CD1c-positive myeloid dendritic cell (primary cell): ENCODE results near the gene ENPP7.

Experiments
- DNase-seq: peaks from one replicate; pipeline ENCODE4 v3.0.0-alpha.2; 2016; ENCODE audit errors: extremely low spot score

Gene ENPP7

GRCh38 chr17:79777894-79778503, 47.3 kb downstream of the ENPP7 start, which contains the start of gene CBX2:
TSS of gene CBX2 (plus strand) at chr17:79778148. CDS start at chr17:79778236, 88 bp downstream.
- DNase-seq = peak; percentile 88

- no peak for DNase-seq
Observed at GRCh38 chr17:79778504-79779083, 47.9 kb downstream of the ENPP7 start.

DNA sequence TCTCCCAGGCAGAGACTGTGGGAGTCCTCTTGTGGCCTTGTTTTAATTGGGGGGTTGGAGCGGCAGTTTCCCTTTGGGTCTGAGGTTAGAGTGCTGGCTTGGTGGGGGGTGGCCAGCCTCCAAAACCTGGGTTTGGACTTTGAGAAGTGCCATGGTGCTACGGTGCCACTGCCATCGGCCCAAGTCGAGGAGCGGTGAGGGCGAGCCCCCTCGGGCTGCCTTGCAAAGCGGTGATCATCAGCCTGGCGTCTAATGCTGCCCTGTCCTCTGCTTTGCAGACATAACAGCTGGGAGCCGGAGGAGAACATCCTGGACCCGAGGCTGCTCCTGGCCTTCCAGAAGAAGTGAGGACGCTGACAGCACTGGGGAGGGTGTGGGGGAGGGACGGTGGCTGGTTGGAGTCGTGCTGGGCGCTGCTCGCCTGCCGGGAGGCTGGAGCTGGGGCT, 48.4 kb downstream of the ENPP7 start:
- DNase-seq = no peak

- no peak for DNase-seq
Observed at GRCh38 chr17:79779661-79780365, 49.1 kb downstream of the ENPP7 start.

DNA sequence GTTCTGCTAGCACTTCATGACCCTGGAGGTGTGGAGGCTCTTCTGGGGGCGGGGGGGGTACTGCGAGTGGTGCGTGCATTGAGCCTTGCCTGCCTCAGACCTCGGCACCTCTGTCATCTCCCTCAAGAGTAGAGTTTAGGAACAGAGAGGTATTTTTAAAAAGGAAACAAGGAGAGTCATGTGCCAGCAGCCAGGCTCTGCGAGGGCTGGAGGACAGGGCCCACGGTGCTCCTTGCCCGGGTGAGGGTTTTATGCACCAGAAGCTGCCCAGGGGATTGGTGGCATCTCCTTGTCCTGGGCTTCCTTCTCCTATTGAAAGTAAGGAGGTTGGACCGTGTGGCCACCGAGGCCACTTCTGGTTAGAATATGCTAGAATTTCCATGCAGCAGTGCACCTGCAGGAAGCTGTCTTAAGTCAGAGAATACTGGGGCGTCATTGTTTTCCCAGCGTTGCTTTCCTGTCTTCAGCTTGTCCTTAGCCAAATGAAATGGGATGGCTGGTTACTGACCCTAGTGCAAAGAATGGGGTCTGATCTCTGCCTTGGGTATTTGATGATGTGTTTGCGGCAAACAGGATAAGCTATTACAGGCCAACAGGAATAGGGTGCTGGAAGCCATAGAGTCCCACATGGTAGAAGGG, 50.4 kb downstream of the ENPP7 start:
- DNase-seq = no peak

DNA sequence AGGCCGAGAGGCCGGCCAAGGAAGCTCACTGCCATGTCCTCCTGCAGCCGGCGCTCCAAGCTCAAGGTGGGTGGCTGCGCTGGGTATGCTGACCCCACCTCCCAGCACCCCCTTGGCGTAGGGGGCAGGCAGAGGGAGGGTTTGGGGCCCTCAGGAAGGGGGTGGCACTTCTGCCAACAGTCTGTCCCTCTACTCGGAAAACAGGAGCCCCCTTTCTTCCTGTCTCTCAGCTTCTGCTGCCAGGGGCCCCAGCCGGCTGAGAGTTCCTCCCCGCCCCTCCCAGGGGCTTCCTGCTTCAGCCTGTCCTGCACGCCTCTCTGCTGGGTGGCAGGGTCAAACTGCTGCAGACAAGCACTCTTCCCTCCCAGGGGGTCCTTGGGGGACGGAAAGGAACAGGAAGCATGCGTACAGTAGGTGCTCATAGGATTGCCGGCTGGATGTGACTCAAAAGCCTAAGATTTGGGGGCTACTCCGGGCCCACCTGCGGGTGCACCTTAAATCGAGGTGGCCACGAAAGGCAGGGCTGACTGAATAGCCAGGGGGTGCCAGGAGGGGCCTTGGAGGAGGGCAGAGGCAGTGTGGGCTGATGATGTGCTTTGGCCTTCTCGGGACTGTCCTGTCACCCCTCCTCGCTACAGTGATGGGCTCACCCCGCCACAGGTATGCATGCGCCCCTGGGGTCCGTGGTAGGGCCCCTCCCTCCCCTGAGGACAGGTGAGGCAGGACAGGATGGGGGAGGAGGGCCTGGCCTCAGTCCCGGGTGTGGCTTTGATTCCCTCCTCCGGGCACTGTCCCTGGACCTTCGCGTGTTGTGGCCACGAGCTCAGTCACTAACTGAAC, 51.2 kb downstream of the ENPP7 start:
- DNase-seq = no peak

DNA sequence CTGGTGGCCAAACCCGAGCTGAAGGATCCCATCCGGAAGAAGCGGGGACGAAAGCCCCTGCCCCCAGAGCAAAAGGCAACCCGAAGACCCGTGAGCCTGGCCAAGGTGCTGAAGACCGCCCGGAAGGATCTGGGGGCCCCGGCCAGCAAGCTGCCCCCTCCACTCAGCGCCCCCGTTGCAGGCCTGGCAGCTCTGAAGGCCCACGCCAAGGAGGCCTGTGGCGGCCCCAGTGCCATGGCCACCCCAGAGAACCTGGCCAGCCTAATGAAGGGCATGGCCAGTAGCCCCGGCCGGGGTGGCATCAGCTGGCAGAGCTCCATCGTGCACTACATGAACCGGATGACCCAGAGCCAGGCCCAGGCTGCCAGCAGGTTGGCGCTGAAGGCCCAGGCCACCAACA, 53.1 kb downstream of the ENPP7 start:
- no peak for DNase-seq

DNA sequence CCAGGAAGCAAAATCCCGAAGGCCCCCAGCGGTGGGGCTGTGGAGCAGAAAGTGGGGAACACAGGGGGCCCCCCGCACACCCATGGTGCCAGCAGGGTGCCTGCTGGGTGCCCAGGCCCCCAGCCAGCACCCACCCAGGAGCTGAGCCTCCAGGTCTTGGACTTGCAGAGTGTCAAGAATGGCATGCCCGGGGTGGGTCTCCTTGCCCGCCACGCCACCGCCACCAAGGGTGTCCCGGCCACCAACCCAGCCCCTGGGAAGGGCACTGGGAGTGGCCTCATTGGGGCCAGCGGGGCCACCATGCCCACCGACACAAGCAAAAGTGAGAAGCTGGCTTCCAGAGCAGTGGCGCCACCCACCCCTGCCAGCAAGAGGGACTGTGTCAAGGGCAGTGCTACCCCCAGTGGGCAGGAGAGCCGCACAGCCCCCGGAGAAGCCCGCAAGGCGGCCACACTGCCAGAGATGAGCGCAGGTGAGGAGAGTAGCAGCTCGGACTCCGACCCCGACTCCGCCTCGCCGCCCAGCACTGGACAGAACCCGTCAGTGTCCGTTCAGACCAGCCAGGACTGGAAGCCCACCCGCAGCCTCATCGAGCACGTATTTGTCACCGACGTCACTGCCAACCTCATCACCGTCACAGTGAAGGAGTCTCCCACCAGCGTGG, 53.7 kb downstream of the ENPP7 start:
- DNase-seq = no peak

DNA sequence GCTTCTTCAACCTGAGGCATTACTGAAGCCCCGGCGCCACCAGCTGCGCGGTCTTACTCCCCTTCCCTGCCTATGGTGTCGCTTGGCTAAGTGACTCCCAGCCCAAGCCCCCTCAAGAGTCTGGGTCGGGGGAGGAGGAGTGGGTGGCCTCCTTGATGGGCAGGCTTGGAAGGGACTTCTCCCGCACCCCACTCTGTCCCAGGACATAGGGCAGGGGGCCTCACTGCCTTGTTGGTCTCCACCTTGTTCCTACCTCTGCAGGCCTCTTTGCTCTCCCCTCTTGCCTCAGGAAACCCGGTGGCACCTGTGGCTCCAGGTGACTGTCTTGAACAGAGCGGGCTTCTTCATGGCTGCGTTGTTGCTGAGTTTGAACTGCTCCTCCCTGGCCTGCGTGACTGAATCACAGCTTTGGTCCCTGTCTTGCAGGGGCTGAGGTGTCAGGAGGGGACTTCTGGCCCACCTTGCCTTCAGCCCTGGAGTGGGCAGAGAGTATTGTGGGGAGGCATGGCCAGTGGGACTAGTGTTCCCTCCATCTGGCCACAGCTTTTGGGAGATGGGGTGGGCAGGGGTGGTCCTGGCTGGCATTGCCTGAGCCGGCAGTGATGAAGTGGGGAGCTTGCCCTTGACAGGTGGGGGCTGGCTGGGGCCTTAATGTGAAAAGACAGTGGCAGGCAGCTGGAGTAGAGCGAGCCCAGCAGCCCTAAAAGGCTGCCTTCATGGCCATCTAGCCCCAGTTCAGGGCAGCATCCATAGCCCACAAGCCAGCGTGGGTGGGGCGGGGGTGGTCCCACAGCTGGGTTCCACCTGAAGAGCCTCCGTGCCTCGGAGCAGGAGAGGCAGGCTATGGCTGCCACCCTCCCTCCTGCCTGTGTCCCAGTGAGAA, 54.5 kb downstream of the ENPP7 start:
- no peak for DNase-seq

- no peak for DNase-seq
Observed at GRCh38 chr17:79785900-79786810, 55.4 kb downstream of the ENPP7 start.

DNA sequence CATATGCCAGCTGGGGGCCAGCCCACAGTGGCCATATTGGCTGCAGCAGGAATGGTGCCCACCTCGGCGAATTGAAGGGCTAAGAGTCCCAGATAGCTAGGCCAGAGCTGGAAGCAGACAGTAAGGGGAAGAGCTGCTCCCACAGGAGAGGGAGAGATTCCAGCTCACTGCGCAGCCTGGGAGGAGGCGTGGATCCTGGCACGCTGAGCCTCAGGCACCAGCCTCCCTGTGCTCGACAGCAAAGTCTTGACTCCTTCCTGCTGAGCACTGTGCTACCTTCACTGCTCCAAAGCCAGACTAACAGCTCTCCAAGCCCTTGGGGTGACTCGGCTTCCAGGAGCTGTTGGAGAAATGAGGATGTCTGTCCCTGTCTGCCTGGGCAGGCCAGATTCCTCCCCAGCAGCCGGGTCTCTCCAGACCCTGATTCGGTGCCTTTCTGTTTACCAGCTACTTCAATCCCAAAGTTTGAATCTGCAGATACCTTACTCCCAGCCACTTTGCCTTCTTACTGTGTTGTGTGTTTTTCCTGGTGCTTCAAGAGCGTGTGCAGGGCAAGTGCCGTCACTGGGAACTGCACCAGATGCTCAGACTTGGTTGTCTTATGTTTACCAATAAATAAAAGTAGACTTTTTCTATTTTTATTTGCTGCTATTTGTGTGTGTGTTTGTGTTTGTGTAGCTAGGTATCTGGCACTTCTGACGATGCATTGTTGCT, 56.3 kb downstream of the ENPP7 start:
- no peak for DNase-seq

- DNase-seq = no peak
Observed at GRCh38 chr17:79788455-79788854, 57.7 kb downstream of the ENPP7 start.

GRCh38 chr17:79788989-79789942, 58.5 kb downstream of the ENPP7 start:
- DNase-seq = no peak

- DNase-seq = peak; percentile 58
Observed at GRCh38 chr17:79789943-79790804, 59.4 kb downstream of the ENPP7 start.

DNA sequence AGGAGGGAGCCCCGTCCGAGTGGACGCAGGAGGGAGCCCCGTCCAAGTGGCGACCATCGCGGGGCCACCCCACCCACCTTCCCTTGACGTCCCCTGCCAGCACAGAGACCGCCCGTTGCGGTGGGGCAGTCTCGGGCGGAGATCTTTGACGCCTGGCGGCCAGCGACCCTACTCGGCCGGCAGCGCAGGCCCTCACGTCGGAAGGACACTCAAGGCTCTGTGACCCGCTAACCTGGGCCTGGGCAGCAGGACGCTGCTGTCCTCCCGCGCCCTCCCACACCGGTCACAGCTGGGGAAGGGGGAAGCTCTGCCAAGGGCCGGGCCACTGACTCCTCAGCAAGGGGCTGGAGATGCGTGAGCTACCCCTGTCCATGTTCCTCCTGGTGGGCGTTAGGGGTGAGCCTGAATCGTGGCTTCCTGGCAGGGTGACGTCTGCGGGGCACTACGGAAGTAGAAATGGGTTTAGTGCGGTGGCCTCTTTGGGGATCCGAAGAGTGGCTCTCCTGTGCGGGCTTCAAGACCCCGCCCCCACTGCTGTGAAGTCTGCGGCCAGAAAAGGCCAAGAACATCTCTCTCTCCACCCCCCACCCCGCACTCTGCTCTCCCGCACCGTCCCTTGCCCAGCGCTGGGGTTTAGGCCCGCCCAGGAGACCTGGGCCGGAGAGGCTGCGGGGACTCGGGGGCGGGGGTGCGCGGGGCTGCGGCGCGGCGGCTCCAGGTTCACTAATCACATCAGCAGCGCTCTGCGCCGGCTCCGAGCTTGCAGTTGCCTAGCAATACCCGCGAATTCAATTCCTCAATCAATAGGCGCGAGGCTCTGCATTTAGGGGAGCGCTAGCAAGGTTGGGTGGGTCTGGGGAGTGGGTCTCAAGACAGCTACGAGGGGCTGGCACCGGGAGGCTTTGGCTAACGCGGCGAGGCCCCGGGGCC, 60.3 kb downstream of the ENPP7 start:
- DNase-seq = peak; percentile 66
